Heart right ventricle (tissue), 16 donors: Measurements from ENCODE around the gene ATP6V1G1. TPM values are rescaled to one million over a fixed set of nuclear protein-coding genes. Genes with fewer than 3 reads are reported as not detected.
A peak's percentile ranks its signal among the peaks of the same experiment; 100 is the strongest.

ENCODE experiments used
- ATAC-seq, 8 donors: fragments of 200-7000 bp; cut with Tn5 transposase; one replicate each; pipeline ENCODE4 v1.9.1; 2020; ENCODE audit warnings: mild to moderate bottlenecking in 8 of 8, moderate library complexity in 8 of 8, moderate number of reproducible peaks in 1 of 8
- DNase-seq, 2 donors: peaks; one replicate each; pipeline ENCODE4 v3.0.0-alpha.2; 2020
- H3K27ac ChIP-seq, 10 donors: fragments of 200-600 bp; sonication (generic) in 2 of 10; one replicate each; pipeline versions ENCODE4 v1.5.0 to v1.8.0; 2020 to 2022; ENCODE audit warnings: mild to moderate bottlenecking in 3 of 10
- H3K27me3 ChIP-seq, 7 donors: fragments of 200-600 bp; one replicate each; pipeline ENCODE4 v1.8.0; 2021 to 2022; ENCODE audit warnings: mild to moderate bottlenecking in 2 of 7
- H3K36me3 ChIP-seq, 9 donors: fragments of 200-600 bp; sonication (generic) in 1 of 9; one replicate each; pipeline versions ENCODE4 v1.5.0 to v1.8.0; 2020 to 2022; ENCODE audit warnings: mild to moderate bottlenecking in 2 of 9
- H3K4me1 ChIP-seq, 9 donors: fragments of 200-600 bp; sonication (generic) in 1 of 9; one replicate each; pipeline versions ENCODE4 v1.5.0 to v1.8.0; 2020 to 2022; ENCODE audit warnings: mild to moderate bottlenecking in 4 of 9
- H3K4me3 ChIP-seq, 10 donors: fragments of 200-600 bp; sonication (generic) in 2 of 10; one replicate each; pipeline versions ENCODE4 v1.5.0 to v1.8.0; 2020 to 2022; ENCODE audit warnings: mild to moderate bottlenecking in 7 of 10, moderate library complexity in 2 of 10
- H3K9me3 ChIP-seq, 11 donors: fragments of 200-600 bp in 10 of 11; sonication (generic) in 2 of 11; one replicate each; pipeline versions ENCODE4 v1.5.0 to v1.8.0; 2013 to 2022; ENCODE audit warnings: mild to moderate bottlenecking in 2 of 11, control low read depth in 1 of 11, moderate library complexity in 1 of 11
- whole genome bisulfite sequencing, 2 donors: extraction: QIAGEN DNeasy Blood & Tissue Kit; methylation state at CpG; one replicate each; pipeline ENCODE4 v1.1.7; 2013; ENCODE audit warnings: inconsistent platforms in 1 of 2; 5-methylcytosine and 5-hydroxymethylcytosine counted together
- intact Hi-C, 10 donors: fragments of 100-400 bp; cut with DNase I; formaldehyde crosslinking; loops; one replicate each; pipeline versions ENCODE4 v1.11.1 to v1.14.2; 2022
- polyA plus RNA-seq, 2 donors: library from polyadenylated mRNA; stranded (reverse); fragments of 200-250 nt; gene quantifications; one replicate each; pipeline ENCODE4 v1.2.3, GENCODE V29; 2013
- total RNA-seq, 10 donors: library from RNA; stranded (reverse); fragmentation: NEBNext Ultra II Directional in 3 of 10; extraction: Animal tissue kit (Norgen Biotek cat#: 25700) in 3 of 10; gene quantifications; one replicate each; pipeline versions ENCODE4 v1.2.1 to v1.2.4, GENCODE V29; 2021 to 2023
- TF ChIP-seq, protein P1 (sequence below), 9 donors: fragments of 200-600 bp; sonication (generic) in 2 of 9; IDR thresholded peaks; one replicate each; pipeline versions ENCODE4 v1.5.0 to v1.8.0; 2021 to 2022; ENCODE audit warnings: antibody characterized with exemption in 9 of 9, mild to moderate bottlenecking in 5 of 9, moderate library complexity in 1 of 9
- donor health status: Arrhythmogenic right ventricular cardiomyopathy.
- donor health status: ischemic (EF 13 %, LVEDD 7.1; RV severe dilation, severe dysfunction).
- donor health status: healthy with polysubstance abuse.
- donor health status: DM: no; HTN: yes; CAD: no.
- donor health status: DM: no; HTN: no; CAD: no.
- donor health status: ischemic (EF 25% LVEDD 6.9; RV normal size, moderate dysfunction).
- donor health status: ischemic (EF 25% LVEDD 5.7; RV mildly dilated, moderate dysfunction).
- donor health status: healthy.
- donor health status: DM: yes; HTN: yes; CAD: no.
- donor health status: Ischemic cardiomyopathy.
- donor health status: ischemic (EF 35%, LVEDD 5.7; RV mildly dilated, moderate dysfunction).
- donor health status: nonischemic (EF 11% LVEDD 7.7; RV severe dilation, severe dysfunction).
- donor health status: DM: yes; HTN: yes; CAD: no.
- donor health status: PGD.
- donor health status: ischemic (EF 29% LVEDD 5.4; RV normal size, mild dysfunction).
- donor health status: nonischemic (EF 23%, LVEDD 6.1; RV moderate dilation, normal function).

ATP6V1G1 gene
- total and polyA plus RNA-seq, 12 donors: 53.1 to 115 (median 64.7) TPM

DNA sequence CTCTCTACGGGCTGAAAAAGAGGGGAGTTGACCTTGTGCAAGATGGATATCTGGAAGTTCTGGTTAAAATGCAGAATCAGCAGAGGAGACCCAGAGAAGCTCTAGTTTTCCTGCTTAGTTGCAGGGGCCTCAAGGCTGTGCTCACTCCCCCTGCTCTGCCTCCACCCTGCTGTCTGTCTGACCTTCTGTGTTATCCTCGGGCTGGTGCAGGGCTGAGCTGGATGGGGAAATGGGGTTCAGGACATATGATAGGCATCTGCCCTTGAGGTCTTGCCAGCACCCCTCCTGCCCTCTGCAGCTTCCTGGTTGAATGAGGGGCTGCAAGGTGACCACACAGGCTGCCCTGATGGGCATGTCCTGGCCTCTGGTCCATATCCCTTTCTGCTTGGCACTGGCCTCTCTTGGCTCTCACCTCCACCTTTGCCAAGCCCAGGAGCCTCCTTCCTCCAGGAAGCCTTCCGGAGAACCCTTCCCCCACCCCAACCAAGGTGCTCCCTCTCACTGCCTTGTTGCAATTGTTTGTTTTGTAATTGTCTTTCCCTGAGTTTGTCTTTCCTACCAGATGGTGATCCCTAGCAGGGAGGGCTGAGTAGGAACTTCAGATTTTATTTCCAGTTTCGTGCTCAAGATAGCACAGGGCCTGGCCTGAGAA, 24.8 kb downstream of the ATP6V1G1 start:
- no peaks in the 10 kb centered on the region for H3K9me3 ChIP-seq
- H3K4me3 ChIP-seq: peak overlapping the region in 9 of 10 donors; percentile 55 to 82 (median 74)
- no peaks in the 10 kb centered on the region for H3K36me3 ChIP-seq
- no peak for DNase-seq
- peaks cover 0 to 41% (median 15%) of the 10 kb centered on the region in 9 donors for H3K4me1 ChIP-seq
- intact Hi-C loops: no loop called here
- no peaks in the 10 kb centered on the region for H3K27me3 ChIP-seq
- TF ChIP-seq, protein P1, sequence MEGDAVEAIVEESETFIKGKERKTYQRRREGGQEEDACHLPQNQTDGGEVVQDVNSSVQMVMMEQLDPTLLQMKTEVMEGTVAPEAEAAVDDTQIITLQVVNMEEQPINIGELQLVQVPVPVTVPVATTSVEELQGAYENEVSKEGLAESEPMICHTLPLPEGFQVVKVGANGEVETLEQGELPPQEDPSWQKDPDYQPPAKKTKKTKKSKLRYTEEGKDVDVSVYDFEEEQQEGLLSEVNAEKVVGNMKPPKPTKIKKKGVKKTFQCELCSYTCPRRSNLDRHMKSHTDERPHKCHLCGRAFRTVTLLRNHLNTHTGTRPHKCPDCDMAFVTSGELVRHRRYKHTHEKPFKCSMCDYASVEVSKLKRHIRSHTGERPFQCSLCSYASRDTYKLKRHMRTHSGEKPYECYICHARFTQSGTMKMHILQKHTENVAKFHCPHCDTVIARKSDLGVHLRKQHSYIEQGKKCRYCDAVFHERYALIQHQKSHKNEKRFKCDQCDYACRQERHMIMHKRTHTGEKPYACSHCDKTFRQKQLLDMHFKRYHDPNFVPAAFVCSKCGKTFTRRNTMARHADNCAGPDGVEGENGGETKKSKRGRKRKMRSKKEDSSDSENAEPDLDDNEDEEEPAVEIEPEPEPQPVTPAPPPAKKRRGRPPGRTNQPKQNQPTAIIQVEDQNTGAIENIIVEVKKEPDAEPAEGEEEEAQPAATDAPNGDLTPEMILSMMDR (IDR thresholded peaks at IDR 0.05): no peak
- H3K27ac ChIP-seq: peak overlapping the region in 7 of 10 donors; percentile 70 to 94 (median 79)
- peak in 3 of 8 donors; percentile 9 to 37 (median 27) for ATAC-seq
- WGBS, 2 donors: 59 to 65% methylated on average over 4 of the region's 4 CpGs

DNA sequence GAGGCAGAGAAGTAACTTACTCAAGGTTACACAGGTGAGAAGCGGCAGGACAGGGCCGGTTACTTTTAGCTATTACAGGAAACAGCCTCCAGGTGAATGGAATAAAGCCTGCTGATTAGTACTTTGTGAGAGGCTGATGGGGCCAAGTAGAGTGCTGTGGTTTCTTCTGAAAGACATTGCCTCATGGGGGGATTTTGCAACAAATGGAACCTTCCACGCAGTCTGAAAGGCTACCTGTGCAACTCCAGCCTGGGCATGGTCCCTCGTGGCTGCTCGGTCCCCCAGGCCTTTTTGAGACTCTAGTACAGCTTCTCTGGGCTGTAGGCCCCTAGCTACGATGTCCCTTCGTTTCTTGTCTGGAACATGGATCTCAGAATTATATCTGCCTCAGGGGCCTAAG, 25.5 kb downstream of the ATP6V1G1 start:
- H3K36me3 ChIP-seq: peaks cover 0 to 1% (median 0%) of the 10 kb centered on the region in 9 donors
- H3K4me3 ChIP-seq: no peak overlapping the region
- H3K4me1 ChIP-seq: peaks cover 0 to 47% (median 15%) of the 10 kb centered on the region in 9 donors
- TF ChIP-seq, protein P1 (IDR thresholded peaks at IDR 0.05): no peak
- no peak for DNase-seq
- intact Hi-C loops: no loop called here
- no peaks in the 10 kb centered on the region for H3K27me3 ChIP-seq
- no peaks in the 10 kb centered on the region for H3K9me3 ChIP-seq
- no peak for ATAC-seq
- 89 to 94% methylated on average over 7 of the region's 7 CpGs for WGBS, 2 donors
- no peak overlapping the region for H3K27ac ChIP-seq

GRCh38 chr9:114613919-114614318, 26.4 kb downstream of the ATP6V1G1 start:
- no peak for ATAC-seq
- WGBS, 2 donors: 63 to 64% methylated on average over 3 of the region's 3 CpGs
- peaks cover 0 to 9% (median 0%) of the 10 kb centered on the region in 9 donors for H3K36me3 ChIP-seq
- DNase-seq: no peak
- H3K27me3 ChIP-seq: no peaks in the 10 kb centered on the region
- H3K4me3 ChIP-seq: no peak overlapping the region
- no peak overlapping the region for H3K27ac ChIP-seq
- intact Hi-C loops: no loop called here
- peaks cover 0 to 53% (median 15%) of the 10 kb centered on the region in 9 donors for H3K4me1 ChIP-seq
- TF ChIP-seq, protein P1 (IDR thresholded peaks at IDR 0.05): no peak
- H3K9me3 ChIP-seq: no peaks in the 10 kb centered on the region

GRCh38 chr9:114614373-114614772, 26.8 kb downstream of the ATP6V1G1 start:
- TF ChIP-seq, protein P1 (IDR thresholded peaks at IDR 0.05): no peak
- intact Hi-C loops: no loop called here
- Histone ChIP-seq H3K4me3 (no peak overlapping the region), H3K9me3 (no peaks in the 10 kb centered on the region), H3K36me3 (peaks cover 0 to 9% (median 0%) of the 10 kb centered on the region in 9 donors), H3K27ac (no peak overlapping the region), H3K27me3 (no peaks in the 10 kb centered on the region), H3K4me1 (peaks cover 0 to 55% (median 15%) of the 10 kb centered on the region in 9 donors)
- whole genome bisulfite sequencing, 2 donors: 89 to 94% methylated on average over 3 of the region's 3 CpGs
- ATAC-seq (no peak), DNase-seq (no peak)
